ENCODE results near the gene KDELR1.

KDELR1 gene

DNA sequence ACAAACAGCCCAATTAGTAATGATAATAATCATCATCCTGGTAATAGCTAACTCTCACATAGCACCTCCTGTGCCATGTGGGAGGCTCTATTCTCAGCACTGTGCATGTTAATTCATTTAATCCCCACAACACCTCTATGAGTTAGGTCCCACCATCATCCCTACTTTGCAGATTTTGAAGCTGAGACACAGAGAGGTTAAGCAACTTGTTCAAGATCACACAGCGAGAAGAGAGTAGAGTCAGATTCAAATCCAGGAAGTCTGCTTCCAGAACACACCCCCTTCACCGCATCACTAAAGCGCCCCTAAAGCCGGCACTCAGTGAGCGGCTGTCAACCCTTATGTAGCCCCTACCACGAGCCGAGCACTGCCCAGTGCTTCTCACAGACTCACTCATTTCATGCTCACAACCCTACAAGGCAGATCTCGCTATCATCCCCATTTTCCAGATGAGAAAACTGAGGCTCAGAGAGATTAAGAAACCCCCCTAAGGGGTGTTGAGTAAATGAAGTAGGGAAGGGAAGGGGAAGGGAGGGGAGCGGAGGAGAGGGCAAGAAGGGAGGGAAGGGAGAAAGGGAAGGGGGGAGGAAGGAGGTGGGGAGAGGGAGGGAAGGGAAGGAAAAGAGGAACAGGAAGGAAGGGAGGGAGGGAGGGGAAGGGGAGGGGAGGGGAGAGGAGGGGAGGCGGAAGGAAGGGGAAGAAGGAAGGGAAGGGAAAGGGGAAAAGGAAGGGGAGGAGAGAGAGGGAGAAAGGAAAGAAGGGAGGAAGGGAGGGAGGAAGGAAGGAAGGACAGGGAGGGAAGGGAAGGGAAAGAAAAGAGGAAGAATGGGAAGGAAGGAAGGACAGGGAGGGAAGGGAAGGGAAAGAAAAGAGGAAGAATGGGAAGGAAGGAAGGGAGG, 49.6 kb downstream of the KDELR1 start:
- no peak for DNase-seq

DNA sequence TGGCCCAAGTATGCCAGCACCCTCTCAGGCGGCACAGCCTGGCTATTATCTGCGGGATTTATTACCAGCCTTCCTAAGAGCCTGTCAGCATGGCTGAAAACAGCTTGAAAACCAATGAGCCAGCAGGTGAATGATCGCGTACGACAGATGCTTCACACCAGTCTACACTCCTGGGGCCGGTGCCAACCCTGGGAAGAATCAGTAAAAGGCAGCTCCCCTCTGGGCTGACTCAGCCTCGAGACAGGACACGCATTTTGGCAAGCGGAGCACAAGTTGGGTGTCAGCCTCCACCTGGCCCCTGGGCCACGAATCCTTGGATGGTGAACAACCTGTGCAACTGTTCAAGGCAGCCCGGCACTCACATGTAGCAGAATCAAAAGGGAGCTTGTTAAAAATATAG, 50.4 kb downstream of the KDELR1 start:
- DNase-seq = no peak

DNA sequence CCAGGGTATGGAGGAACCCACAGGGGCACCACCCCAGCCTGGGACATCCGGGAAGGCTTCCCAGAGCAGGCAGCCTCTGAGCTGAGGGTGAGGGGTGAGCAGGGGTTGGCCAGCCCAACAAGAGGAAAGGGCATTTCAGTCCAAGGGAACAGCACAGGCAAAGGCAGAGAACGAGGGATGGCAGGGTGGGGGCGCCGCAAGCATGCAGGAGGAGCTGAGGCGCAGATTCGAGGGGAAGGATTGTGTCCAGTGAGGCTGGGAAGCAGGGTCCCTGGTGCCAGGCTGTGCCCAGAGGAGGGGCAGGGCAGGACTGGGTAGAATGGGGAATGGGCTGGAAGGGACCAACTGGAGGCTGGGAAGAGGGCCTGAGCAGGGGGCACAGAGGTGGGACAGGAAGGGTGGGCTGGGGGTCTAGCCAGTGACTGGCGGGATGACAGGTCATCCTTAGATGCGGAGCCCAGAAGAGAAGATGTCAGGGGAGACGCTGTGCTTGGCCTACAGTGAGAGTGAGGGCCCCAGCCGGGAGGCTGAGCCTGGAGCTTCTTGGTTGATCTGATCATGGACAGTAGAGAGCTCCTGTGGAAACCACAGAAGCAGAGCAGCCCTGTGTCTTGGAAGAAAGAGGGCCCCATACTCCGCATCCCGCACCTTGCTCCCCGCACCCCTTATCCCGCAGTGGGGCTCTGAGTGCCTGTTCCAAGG, 52.4 kb downstream of the KDELR1 start:
- no peak for DNase-seq

DNA sequence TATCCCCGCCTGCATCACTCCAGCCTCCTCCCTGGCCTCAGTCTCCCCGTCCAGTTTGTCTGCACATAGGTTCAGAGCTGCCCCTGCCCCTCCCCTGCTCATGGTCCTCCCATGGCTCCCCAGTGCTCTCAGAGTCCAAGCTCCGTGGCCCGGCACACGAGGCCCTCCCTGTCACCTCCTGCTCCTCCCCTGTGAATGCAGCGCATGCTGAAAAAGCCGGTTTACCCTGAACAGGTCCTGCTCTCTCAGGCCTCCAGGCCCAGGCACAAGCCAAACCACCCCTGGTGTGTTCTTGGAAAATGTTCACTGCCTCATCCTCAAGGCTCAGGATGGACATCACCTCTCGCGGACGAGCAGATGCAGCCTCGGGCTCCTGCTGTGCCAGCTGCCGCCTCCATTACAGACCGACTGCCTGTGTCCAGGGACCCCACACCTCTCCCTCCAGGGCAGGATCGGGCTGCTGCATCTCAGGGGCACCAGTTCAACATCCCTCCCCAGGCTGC, 53.0 kb downstream of the KDELR1 start:
- no peak for DNase-seq

DNA sequence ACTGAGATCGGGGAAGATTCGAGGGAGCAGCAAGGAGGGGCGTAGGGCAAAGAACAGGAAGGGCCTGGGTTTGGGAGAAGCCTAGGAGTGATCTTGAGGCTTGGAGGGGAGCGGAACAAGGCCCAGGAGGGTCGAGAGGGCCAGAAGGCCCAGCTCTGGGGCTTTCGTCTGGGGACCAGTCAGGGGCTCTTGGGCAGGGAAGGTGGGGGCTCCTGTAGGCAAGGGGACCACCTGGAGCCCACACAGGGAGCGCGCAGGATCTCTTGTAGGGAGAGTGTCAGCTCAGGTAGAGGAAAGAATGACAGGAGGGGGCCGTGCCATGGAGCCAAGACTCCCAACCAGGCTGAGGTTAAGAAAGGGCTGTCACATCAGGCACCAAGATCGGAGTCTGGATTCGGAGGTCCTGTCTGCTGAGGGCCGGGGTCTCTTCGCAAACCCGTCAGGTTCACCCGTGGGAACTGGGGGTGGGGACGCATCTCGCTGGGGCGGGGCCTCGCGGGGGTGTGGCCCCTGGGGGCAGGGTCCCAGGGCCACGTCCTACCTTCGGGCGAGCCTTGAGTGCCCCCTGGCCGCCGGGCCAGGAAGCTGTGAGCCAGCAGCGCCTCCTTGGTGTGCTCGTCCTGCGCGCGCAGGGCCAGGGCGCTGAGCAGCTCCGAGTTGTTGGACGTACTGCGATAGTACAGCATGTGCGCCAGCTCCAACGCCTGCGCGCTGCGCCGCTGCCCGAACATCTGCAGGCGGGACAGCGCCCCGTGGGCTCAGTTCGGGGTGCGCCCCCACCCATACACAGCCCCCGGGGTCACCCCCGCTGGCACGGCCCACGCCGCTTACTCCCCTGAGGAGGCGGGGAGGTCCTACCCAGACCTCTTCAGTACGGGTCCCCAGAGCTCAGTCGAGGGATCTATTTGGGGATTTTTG, 57.6 kb downstream of the KDELR1 start:
- peak; percentile 95 for DNase-seq

DNA sequence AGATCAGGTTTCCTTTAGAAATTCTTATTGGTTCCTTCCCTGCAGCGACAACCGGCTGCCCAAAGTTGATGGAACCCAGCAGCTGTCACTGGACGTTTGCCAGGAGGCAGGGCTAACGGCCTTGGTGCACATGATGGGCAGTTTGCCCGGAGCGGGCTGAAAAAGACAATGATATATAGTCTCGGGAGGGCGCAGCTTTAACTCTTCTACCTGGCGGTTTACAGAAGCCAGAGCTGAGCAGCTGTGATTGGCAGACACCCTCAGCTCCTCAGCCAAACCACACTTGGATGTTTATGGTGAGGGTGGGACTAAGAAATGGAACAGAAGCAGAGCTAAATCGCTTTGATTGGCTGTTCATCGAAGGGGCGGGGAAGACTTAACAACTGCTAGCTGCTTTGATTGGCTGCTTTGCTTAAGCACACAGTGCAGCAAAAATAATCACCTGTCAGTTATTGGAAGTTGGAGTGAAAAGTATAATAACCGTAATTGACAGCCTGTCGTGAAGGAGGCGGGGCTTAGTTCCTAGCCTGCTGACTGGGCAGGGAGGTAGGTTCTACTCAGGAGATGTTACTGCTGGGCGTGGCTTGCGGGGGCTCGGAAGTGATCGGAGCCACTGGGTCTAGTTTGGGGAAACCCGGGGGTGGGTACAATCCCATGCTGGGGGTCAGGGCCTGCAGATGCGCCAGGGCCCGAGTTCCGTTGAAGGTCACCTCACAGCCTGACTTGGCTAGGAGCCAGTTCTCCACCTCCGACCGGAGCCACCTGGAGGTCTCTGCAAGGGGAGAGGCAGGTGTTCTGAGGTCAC, 58.5 kb downstream of the KDELR1 start:
- DNase-seq = peak; percentile 97
